ENCODE data around the gene OR2T27. TPM values are rescaled to one million over a fixed set of nuclear protein-coding genes. Genes with fewer than 3 reads are reported as not detected.
"Not testable (repeated sequence)": the region's sequence is repeated elsewhere in the genome, so short reads cannot be mapped to it uniquely, and the experiment has no call there.

OR2T27 gene
- total RNA-seq, 1 donor from 2014 or later: not detected

GRCh38 chr1:248641583-248641982 lies 13.7 kb downstream of the OR2T27 start:
- not testable (repeated sequence) for DNase-seq (ENCODE audit: low read depth in 2 of 2)

DNA sequence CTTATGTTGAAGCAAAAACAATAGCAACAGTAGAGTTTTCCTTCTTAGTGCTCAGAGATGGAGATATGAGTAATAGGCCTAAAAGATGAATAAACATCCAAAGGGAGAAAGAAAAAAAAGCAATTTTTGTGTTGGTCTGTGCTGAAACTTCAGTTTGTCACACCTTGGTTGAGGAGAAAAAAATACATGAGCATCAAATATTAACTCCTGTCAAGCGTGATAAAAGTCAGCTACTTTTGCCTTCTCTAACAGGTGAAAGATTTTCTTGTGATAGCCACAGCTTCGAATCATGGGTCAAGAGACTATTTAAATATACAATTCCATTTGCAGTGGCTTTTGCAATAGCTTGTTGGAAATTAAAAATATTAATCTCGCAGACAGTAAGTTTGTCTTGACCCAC lies 14.4 kb downstream of the OR2T27 start:
- not testable (repeated sequence) for DNase-seq (ENCODE audit: low read depth in 2 of 2)

- DNase-seq (ENCODE audit: low read depth in 2 of 2): not testable (repeated sequence)
These were observed 15.7 kb downstream of the OR2T27 start for GRCh38 chr1:248639652-248640051.

- DNase-seq (ENCODE audit: low read depth in 2 of 2): not testable (repeated sequence)
These were observed 18.7 kb downstream of the OR2T27 start for GRCh38 chr1:248636612-248637011.

GRCh38 chr1:248634991-248635390 lies 20.3 kb downstream of the OR2T27 start, which contains the start of gene OR2T11:
TSS of gene OR2T11 (minus strand) at chr1:248635091. CDS start at chr1:248627128, 7,963 bp downstream.
- not testable (repeated sequence) for DNase-seq (ENCODE audit: low read depth in 2 of 2)

DNA sequence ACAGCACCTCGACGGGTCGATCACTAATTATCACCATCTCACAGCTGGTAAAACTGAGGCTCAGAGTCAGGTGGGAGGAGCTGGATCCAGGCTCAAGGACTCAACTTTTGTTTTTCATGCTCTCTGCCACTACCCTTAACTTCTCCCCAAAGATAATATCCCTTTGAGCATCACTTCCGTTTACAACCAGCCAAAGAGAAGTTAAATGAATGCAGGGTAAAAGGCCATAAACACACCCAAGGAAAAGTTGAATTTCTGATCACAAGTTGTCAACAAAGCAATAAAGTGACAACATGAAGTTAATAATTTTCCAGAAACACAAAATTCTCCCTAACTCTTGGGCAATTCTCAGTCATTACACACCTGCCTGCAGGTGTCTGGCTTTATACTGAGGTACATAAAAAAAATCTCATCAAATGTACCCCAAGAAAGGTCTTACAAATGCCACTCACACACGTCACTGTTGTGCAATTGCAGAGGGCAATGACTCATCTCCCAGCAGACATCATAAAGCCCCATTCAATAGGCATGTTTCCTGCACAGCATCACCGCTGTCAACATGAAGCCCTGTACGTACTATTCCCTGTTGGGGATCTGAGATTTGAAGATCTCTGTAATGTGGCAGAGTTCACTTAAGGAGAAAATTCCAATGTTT lies 23.8 kb downstream of the OR2T27 start:
- no peak for DNase-seq (ENCODE audit: low read depth in 2 of 2)

DNA sequence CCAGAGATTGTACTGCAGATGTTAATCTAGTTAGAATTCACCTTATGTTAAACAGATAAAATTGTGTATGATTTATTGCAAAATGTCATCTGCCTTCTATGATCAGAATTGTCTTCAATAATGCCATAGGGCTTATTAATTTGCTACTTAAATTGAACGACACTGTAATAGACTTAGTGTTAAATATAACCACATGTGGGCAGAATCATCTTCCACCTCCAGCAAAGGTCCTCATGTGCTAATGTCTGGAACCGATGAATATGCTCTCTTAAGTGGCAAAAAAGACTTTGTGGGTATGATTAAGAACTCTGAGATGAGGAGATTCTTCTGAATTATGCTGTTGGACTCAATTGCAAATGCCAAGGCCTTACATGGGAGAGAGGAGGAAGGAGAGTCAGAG lies 24.8 kb downstream of the OR2T27 start:
- no peak for DNase-seq (ENCODE audit: low read depth in 2 of 2)

DNA sequence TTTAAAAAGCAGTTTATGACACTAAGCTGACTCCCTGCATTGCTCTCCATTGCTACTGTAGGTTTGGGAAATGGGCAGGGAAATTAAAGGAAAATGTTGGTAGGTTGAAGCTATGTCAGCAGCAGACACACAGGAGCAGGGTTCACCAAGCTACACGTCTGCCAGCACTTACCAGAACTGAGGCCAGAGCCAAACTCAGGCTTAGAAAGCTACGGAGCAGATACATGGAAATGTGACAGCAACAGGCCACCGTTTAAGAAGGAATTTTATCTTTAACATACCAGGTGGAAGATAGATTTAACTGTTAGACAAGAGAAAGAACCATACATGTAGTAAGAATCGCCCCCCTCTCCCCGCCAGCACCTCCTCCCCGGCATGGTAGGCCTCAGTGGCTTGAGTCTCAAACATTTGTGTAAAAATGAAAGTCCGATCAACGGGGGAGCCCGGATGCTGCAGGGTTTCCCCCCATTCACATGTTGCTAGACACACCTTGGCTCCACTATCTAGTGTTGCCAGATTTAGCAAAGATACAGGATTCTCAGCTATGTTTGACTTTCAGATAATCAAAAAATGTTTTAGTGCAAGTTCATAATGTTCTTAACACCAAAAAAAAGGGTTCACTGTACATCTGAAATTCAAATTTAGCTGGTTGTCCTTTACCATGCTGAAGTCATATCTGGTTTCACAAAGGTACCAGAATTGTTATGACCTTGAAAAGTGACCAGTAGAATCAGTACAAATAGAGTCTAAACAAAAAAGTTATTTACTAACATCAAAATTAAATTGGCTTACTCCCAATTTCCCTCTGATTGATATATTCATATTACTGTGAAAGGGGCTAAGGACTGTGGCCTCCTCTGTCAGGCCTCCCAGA lies 27.1 kb downstream of the OR2T27 start:
- DNase-seq (ENCODE audit: low read depth in 2 of 2): no peak

DNA sequence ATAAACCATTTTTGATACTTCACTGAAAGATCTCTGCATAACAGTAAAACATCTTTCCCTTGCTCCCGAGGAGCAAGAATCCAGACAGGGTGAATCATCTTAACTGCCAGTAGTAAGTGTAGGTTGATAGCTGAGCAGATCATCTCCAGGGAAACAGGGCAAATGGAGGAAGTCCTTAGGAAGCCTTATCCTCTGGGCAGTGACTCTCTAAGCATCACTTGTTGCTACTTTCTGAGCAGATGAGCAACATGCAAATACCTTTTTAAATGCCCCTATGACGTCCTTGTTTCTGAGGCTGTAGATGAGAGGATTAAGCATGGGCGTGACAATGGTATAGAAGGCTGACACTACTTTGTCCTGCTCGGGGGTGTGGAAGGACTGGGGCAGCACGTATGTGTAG lies 29.4 kb downstream of the OR2T27 start:
- no peak for DNase-seq (ENCODE audit: low read depth in 2 of 2)

DNA sequence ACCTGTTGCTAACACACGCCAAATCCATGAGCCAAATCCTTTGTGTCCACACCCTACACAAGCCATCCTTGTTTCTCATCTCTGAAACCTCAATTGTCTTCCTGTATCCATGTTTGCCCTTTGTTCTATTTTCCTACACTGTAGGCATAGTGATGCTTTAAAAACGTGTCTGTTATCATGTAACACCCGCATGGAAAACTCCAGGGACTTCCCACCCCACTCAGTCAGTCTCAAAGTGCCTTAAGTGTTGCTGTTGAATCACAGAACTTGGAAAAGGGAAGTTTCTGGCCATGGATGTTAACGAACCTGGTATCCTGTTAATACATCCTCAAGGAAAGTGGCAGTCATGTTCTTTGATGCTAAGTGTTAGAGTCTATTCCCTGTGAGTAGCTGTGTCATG lies 30.2 kb downstream of the OR2T27 start:
- no peak for DNase-seq (ENCODE audit: low read depth in 2 of 2)

DNA sequence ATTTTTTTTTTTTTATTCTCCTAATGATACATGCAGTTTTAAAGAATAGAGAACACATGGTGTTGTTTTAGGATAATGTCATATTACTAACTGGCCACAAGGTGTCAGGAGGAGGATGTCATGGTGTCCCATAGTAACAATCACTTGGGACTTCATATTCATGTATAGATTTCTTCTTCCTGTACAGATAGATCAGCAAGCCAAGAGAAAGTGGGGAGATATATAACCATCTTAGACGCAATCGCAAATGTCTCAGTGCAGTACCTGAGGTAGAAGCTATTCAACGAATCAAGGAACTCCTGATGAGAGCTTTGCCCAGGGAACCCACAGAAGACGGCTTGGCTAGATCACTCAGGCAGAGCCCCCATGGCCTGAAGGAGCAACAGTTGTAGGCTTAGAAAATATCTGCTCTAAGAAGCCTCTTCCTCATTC lies 32.7 kb downstream of the OR2T27 start:
- DNase-seq (ENCODE audit: low read depth in 2 of 2): peak; percentile 46 to 65

GRCh38 chr1:248621770-248622169 lies 33.6 kb downstream of the OR2T27 start:
- no peak for DNase-seq (ENCODE audit: low read depth in 2 of 2)

- peak; percentile 29 to 68 for DNase-seq (ENCODE audit: low read depth in 2 of 2)
These were observed 36.5 kb downstream of the OR2T27 start for GRCh38 chr1:248618878-248619277.

DNA sequence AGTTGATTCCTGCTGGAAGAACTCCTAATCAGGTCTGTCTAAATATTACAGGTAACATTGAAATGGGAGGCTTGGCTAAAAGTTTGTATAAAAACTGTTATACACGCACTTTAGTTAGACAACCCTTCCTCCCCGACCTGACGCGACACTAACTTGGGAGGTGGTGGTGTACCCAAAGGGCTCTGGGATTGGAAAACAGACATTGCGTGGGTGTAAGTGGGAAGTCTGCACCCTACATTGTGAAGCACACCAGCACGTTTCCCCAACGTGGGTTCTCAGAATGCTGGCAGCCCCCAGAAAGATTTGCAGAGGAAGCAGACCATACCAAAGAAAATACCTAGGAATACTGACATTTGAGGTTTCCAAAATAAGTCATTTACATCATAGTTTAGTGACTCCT lies 37.2 kb downstream of the OR2T27 start:
- DNase-seq (ENCODE audit: low read depth in 2 of 2): no peak

DNA sequence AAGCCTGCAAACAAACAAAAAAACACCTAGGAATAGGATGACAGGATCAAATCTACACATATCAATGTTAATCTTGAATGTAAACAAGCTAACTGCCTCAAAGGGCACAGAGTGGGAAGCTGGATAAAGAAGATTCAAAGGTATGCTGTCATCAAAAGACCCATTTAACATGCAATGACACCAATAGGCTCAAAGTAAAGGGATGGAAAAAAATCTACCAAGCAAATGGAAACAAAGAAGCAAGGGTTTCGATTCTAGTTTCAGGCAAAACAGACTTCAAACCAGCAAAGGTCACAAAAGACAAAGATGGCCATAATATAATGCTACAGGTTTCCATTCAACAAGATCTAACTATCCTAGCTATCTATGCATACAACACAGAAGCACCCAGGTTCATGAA lies 41.6 kb downstream of the OR2T27 start:
- DNase-seq (ENCODE audit: low read depth in 2 of 2): no peak

GRCh38 chr1:248611883-248612414 lies 43.4 kb downstream of the OR2T27 start:
- no peak for DNase-seq (ENCODE audit: low read depth in 2 of 2)

DNA sequence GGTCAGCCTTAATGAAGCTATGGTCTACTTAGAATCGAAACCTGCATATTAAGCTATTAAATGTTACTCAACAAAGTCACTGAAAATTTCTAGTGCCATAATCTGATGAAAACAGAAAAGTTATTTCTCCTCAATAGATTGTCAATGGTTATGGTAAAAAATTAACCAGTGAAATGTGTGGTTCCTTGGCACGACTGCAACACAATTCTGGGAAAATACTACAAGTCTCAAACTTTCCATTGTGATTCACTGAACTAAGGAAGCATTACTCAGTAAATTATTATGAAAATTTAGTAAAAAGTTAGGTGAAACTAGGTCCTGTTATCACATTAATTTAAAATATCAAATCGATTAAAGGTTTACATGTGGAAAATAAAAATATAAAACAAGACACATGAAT lies 45.0 kb downstream of the OR2T27 start:
- DNase-seq (ENCODE audit: low read depth in 2 of 2): no peak

Other genes with a start within 250 kb of the OR2T27 start
- gene OR2T2, start 209.9 kb downstream of the OR2T27 start, total RNA-seq: not detected in 2 replicates
- gene OR2T3, start 182.2 kb downstream of the OR2T27 start, total RNA-seq: not detected in 2 replicates
- gene OR2T5, start 166.9 kb downstream of the OR2T27 start, total RNA-seq: not detected in 2 replicates
- gene OR2G6, start 147.5 kb downstream of the OR2T27 start, total RNA-seq: not detected in 2 replicates
- not detected in 2 replicates for gene OR2T29, start 92.8 kb downstream of the OR2T27 start, total RNA-seq
- gene OR2T34, start 80.8 kb downstream of the OR2T27 start, total RNA-seq: not detected in 2 replicates
- not detected in 2 replicates for gene OR2T10, start 57.8 kb downstream of the OR2T27 start, total RNA-seq
- not detected in 2 replicates for gene OR2T11, start 20.4 kb downstream of the OR2T27 start, total RNA-seq
- gene OR2T35, start 10.2 kb downstream of the OR2T27 start, total RNA-seq: not detected in 2 replicates
- gene OR14I1, start 47.2 kb upstream of the OR2T27 start, total RNA-seq: not detected in 2 replicates
- not detected in 2 replicates for gene LYPD8, start 100.2 kb upstream of the OR2T27 start, total RNA-seq
- gene SH3BP5L, start 170.4 kb upstream of the OR2T27 start, total RNA-seq: 13.9 and 20.0 TPM in 2 replicates
- 12.0 and 16.7 TPM in 2 replicates for gene ZNF672, start 182.7 kb upstream of the OR2T27 start, total RNA-seq
- 4.4 and 7.9 TPM in 2 replicates for gene ZNF692, start 203.6 kb upstream of the OR2T27 start, total RNA-seq

Data from lung microvascular endothelial cell (primary cell).